CD4-positive, alpha-beta memory T cell (primary cell): ENCODE results near the gene ZNF609. TPM values are rescaled to one million over a fixed set of nuclear protein-coding genes. Genes with fewer than 3 reads are reported as not detected.
"Not testable (repeated sequence)": the region's sequence is repeated elsewhere in the genome, so short reads cannot be mapped to it uniquely, and the experiment has no call there.

Experiments
- CTCF ChIA-PET: fragments of 350-600 bp; sonication (Branson Sonifier 250); formaldehyde crosslinking; loops from one replicate; lab custom pipeline; 2021; ENCODE audit warnings: inconsistent platforms; ENCODE audit not compliant: partially characterized antibody; lab: Charles Lee
- POLR2A ChIA-PET: fragments of 350-600 bp; sonication (Branson Sonifier 250); formaldehyde crosslinking; loops from one replicate; lab custom pipeline; 2021; ENCODE audit not compliant: partially characterized antibody; lab: Charles Lee
- DNase-seq, 5 donors: peaks; one replicate each; pipeline versions ENCODE4 v3.0.0 to v3.0.0-alpha.2; 2020 to 2022; ENCODE audit warnings: mixed read lengths in 1 of 5
- H3K27ac ChIP-seq: one replicate; pipeline ENCODE4 v1.7.0; 2013; ENCODE audit warnings: low read depth, low read length
- H3K27me3 ChIP-seq: 2 replicates; pipeline ENCODE4 v1.7.0; 2013; ENCODE audit warnings: mild to moderate bottlenecking, low read length, moderate library complexity; ENCODE audit not compliant: insufficient read depth
- H3K36me3 ChIP-seq: 2 replicates; pipeline ENCODE4 v1.7.0; 2013; ENCODE audit warnings: mild to moderate bottlenecking, low read length, moderate library complexity; ENCODE audit not compliant: insufficient read depth
- H3K4me1 ChIP-seq: 2 replicates; pipeline ENCODE4 v1.7.0; 2013; ENCODE audit warnings: mild to moderate bottlenecking, low read length, moderate library complexity; ENCODE audit not compliant: insufficient read depth
- H3K4me3 ChIP-seq, 2 donors: one replicate each; pipeline ENCODE4 v1.7.0; 2013; ENCODE audit warnings: low read length in 2 of 2, mild to moderate bottlenecking in 1 of 2
- H3K9me3 ChIP-seq, 2 donors: one replicate each; pipeline ENCODE4 v1.7.0; 2013; ENCODE audit warnings: low read length in 2 of 2, control low read depth in 1 of 2; ENCODE audit not compliant: control insufficient read depth in 1 of 2
- H3K27ac Mint-ChIP-seq, 7 donors: one replicate each; pipeline ENCODE4 v1.8.0; 2020 to 2021; ENCODE audit warnings: mixed read lengths in 7 of 7, mild to moderate bottlenecking in 6 of 7, inconsistent platforms in 3 of 7, moderate library complexity in 3 of 7
- H3K27me3 Mint-ChIP-seq, 2 donors: one replicate each; pipeline ENCODE4 v1.8.0; 2020 to 2021; ENCODE audit warnings: mixed read lengths in 2 of 2
- H3K36me3 Mint-ChIP-seq, 2 donors: one replicate each; pipeline ENCODE4 v1.8.0; 2020 to 2021; ENCODE audit warnings: mixed read lengths in 2 of 2, inconsistent platforms in 1 of 2, mild to moderate bottlenecking in 1 of 2
- H3K4me1 Mint-ChIP-seq, 4 donors: one replicate each; pipeline ENCODE4 v1.8.0; 2020 to 2021; ENCODE audit warnings: mixed read lengths in 4 of 4, mild to moderate bottlenecking in 1 of 4
- H3K4me3 Mint-ChIP-seq, 8 donors: one replicate each; pipeline ENCODE4 v1.8.0; 2020 to 2021; ENCODE audit warnings: mixed read lengths in 8 of 8, mild to moderate bottlenecking in 7 of 8, moderate library complexity in 6 of 8, inconsistent platforms in 3 of 8
- H3K9me3 Mint-ChIP-seq, 8 donors: one replicate each; pipeline ENCODE4 v1.8.0; 2020 to 2021; ENCODE audit warnings: mixed read lengths in 8 of 8, mild to moderate bottlenecking in 5 of 8, inconsistent platforms in 3 of 8, moderate library complexity in 1 of 8
- intact Hi-C: fragments of 100-400 bp; cut with micrococcal nuclease; formaldehyde crosslinking; loops from one replicate; pipeline ENCODE4 v1.15.1; 2023
- polyA plus RNA-seq, 2 donors: library from polyadenylated mRNA; unstranded; fragments of 300-500 nt; fragmentation: Illumina TruSeq; gene quantifications; one replicate each; pipeline ENCODE4 v1.2.3, GENCODE V29; 2021
- total RNA-seq, 2 experiments: library from RNA; stranded (reverse); gene quantifications; one replicate each; pipeline ENCODE4 v1.2.3, GENCODE V29; 2021

Gene ZNF609
- total and polyA plus RNA-seq, 4 experiments from 2014 or later, result 1.4 to 56.9 (median 35.1) TPM

GRCh38 chr15:64643685-64644084, 183.3 kb downstream of the ZNF609 start:
- no peaks in the 10 kb centered on the region for H3K36me3 ChIP-seq
- Mint-ChIP-seq H3K36me3 (peaks cover 10 to 17% of the 10 kb centered on the region in 2 donors), H3K4me3 (no peak overlapping the region), H3K9me3 (no peaks in the 10 kb centered on the region), H3K27me3 (no peaks in the 10 kb centered on the region), H3K27ac (no peak overlapping the region), H3K4me1 (peaks cover 21 to 39% (median 32%) of the 10 kb centered on the region in 4 donors)
- H3K27ac ChIP-seq, result no peak overlapping the region
- POLR2A ChIA-PET, result interaction anchor here (0.6 to 2.7 kb wide), 4 partner anchors 8 to 47 kb away, joined by 3 to 12 read pairs (median 4); no protein-coding TSS in a partner anchor
- H3K27me3 ChIP-seq, result no peaks in the 10 kb centered on the region
- intact Hi-C loops, result no loop called here
- H3K4me1 ChIP-seq, result peaks cover 30% of the 10 kb centered on the region
- no peak for DNase-seq
- H3K9me3 ChIP-seq, result no peaks in the 10 kb centered on the region
- CTCF ChIA-PET, result interaction anchor here (2.9 to 3.2 kb wide), 2 partner anchors 9 to 10 kb away, joined by 16 to 18 read pairs; no protein-coding TSS in a partner anchor
- H3K4me3 ChIP-seq, result no peak overlapping the region

- H3K27ac ChIP-seq, DNase-seq, H3K9me3 ChIP-seq, H3K27me3 Mint-ChIP-seq, H3K4me3 Mint-ChIP-seq, H3K27me3 ChIP-seq, H3K4me3 ChIP-seq, H3K9me3 Mint-ChIP-seq, H3K27ac Mint-ChIP-seq, H3K36me3 ChIP-seq, intact Hi-C loops: not testable (repeated sequence)
- Mint-ChIP-seq H3K36me3 (peaks cover 10 to 17% of the 10 kb centered on the region in 2 donors), H3K4me1 (peaks cover 20 to 36% (median 33%) of the 10 kb centered on the region in 4 donors)
- peaks cover 29% of the 10 kb centered on the region for H3K4me1 ChIP-seq
- ChIA-PET POLR2A (interaction anchor here (0.6 to 2.7 kb wide), 4 partner anchors 9 to 178 kb away, joined by 3 to 12 read pairs (median 4); no protein-coding TSS in a partner anchor), CTCF (interaction anchor here (1.0 to 3.2 kb wide), 4 partner anchors 9 to 35 kb away, joined by 3 to 18 read pairs (median 10); no protein-coding TSS in a partner anchor)
Observed at GRCh38 chr15:64644811-64645210, 184.4 kb downstream of the ZNF609 start.

DNA sequence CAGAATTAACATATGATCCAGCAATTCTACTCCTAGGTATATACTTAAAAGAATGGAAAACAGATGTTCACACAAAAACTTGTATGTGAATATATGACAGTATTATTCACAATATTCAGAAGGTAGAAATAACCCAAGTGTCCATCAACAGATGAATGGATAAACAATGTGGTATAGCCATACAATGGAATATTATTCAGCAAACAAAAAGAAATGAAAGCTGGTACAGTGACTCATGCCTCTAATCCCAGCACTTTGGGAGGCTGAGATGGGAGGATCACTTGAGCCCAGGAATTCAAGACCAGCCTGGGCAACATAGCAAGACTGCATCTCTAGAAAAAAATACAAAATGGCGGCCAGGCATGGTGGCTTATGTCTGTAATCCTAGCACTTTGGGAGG, 185.6 kb downstream of the ZNF609 start:
- no peaks in the 10 kb centered on the region for H3K9me3 ChIP-seq
- Mint-ChIP-seq H3K27me3 (no peaks in the 10 kb centered on the region), H3K4me3 (no peak overlapping the region), H3K9me3 (no peaks in the 10 kb centered on the region), H3K4me1 (peaks cover 15 to 33% (median 29%) of the 10 kb centered on the region in 4 donors), H3K36me3 (peaks cover 5 to 17% of the 10 kb centered on the region in 2 donors), H3K27ac (no peak overlapping the region)
- POLR2A ChIA-PET, result interaction anchor here (2.7 kb wide), 1 partner anchor 11 kb away, joined by 12 read pairs; no protein-coding TSS in a partner anchor
- no peak for DNase-seq
- H3K36me3 ChIP-seq, result no peaks in the 10 kb centered on the region
- no peak overlapping the region for H3K27ac ChIP-seq
- intact Hi-C loops, result no loop called here
- H3K4me1 ChIP-seq, result peaks cover 28% of the 10 kb centered on the region
- CTCF ChIA-PET, result interaction anchor here (0.7 to 2.9 kb wide), 2 partner anchors 11 to 363 kb away, joined by 5 to 16 read pairs; no protein-coding TSS in a partner anchor
- no peaks in the 10 kb centered on the region for H3K27me3 ChIP-seq
- no peak overlapping the region for H3K4me3 ChIP-seq

DNA sequence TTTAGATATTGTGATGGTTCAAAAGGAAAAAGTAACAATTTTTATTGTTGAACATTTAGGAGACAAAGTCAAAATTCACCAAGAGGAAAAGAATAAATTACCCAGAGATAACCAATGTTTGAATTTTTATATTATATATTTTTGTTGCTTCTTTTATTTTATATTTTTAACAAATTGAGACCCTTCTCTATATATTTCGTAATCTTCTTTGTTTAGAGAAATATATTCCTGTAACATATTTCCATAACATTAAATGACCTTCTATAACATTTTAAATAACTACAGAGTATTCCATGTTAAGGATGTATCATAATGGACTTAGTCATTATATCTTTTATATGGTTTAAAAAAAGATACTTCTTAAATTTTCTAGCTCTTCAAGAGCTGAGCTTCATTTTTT, 187.0 kb downstream of the ZNF609 start:
- Mint-ChIP-seq H3K36me3 (peaks cover 5 to 17% of the 10 kb centered on the region in 2 donors), H3K27ac (no peak overlapping the region), H3K4me3 (no peak overlapping the region), H3K4me1 (peaks cover 26 to 41% (median 36%) of the 10 kb centered on the region in 4 donors), H3K27me3 (no peaks in the 10 kb centered on the region), H3K9me3 (no peaks in the 10 kb centered on the region)
- Histone ChIP-seq H3K27me3 (no peaks in the 10 kb centered on the region), H3K36me3 (no peaks in the 10 kb centered on the region), H3K4me3 (no peak overlapping the region), H3K27ac (no peak overlapping the region), H3K9me3 (no peaks in the 10 kb centered on the region), H3K4me1 (peaks cover 34% of the 10 kb centered on the region)
- intact Hi-C loops, result no loop called here
- CTCF ChIA-PET, result interaction anchor here (0.9 to 1.2 kb wide), 2 partner anchors 12 to 218 kb away, joined by 3 read pairs; no protein-coding TSS in a partner anchor
- POLR2A ChIA-PET, result interaction anchor here (0.9 to 1.0 kb wide), 2 partner anchors 13 to 216 kb away, joined by 4 to 5 read pairs; no protein-coding TSS in a partner anchor
- no peak for DNase-seq

- Mint-ChIP-seq H3K27me3 (no peaks in the 10 kb centered on the region), H3K27ac (peak overlapping the region in 6 of 7 donors; percentile 43 to 80 (median 72)), H3K9me3 (peaks cover 0 to 3% (median 0%) of the 10 kb centered on the region in 8 donors), H3K4me1 (peaks cover 27 to 46% (median 40%) of the 10 kb centered on the region in 4 donors), H3K4me3 (peak overlapping the region in 1 of 8 donors; percentile 28), H3K36me3 (peaks cover 1 to 8% of the 10 kb centered on the region in 2 donors)
- POLR2A ChIA-PET, result interaction anchor here (0.6 to 3.8 kb wide), 9 partner anchors 11 to 263 kb away, joined by 4 to 24 read pairs (median 6); partner anchors contain the start of gene TRIP4
- H3K27me3 ChIP-seq, result no peaks in the 10 kb centered on the region
- H3K27ac ChIP-seq, result peak overlapping the region; percentile 21
- no peak for DNase-seq
- CTCF ChIA-PET, result interaction anchor here (0.6 to 4.4 kb wide), 6 partner anchors 12 to 224 kb away, joined by 3 to 105 read pairs (median 4); no protein-coding TSS in a partner anchor
- H3K36me3 ChIP-seq, result no peaks in the 10 kb centered on the region
- no peaks in the 10 kb centered on the region for H3K9me3 ChIP-seq
- intact Hi-C loops, result loop anchor here (2.0 to 10.0 kb wide), 5 partner anchors 16 to 486 kb away; partner anchors contain the start of gene PPIB
- peaks cover 50% of the 10 kb centered on the region for H3K4me1 ChIP-seq
- no peak overlapping the region for H3K4me3 ChIP-seq
Observed at GRCh38 chr15:64650552-64650951, 190.2 kb downstream of the ZNF609 start.

DNA sequence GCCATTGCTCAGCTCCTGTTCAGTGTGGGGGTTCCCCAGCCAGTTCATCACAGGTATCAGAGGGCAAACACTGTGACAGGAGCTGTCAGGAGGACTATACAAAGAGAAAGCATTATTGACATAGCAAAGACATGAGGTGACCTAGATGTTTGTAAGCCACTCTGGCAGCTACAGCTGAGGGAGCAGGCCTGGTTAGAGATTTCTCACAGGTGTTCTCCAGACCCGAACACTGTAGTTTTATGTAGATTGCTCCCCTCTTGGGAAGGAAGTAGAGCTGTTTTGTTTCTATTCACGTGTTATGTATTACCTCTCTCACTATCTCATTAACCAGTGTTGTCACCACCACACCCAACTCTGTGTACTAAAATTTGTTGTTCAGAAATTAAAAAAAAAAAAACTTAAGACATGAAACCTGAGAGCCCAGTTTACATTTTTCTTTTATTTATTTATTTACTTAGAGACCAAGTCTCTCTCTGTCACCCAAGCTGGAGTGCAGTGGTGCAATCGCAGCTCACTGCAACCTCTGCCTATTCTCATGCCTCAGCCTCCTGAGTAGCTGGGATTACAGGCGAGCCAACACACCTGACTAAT, 191.3 kb downstream of the ZNF609 start:
- peaks cover 27 to 46% (median 39%) of the 10 kb centered on the region in 4 donors for H3K4me1 Mint-ChIP-seq
- intact Hi-C loops, result loop anchor here (1.0 to 10.0 kb wide), 6 partner anchors 17 to 487 kb away; partner anchors contain the start of gene PPIB

More for the DNA sequence above, 191.3 kb downstream of the ZNF609 start:
- DNase-seq, result peak; percentile 53 to 75 (median 64)
- no peaks in the 10 kb centered on the region for H3K36me3 ChIP-seq
- H3K9me3 ChIP-seq, result no peaks in the 10 kb centered on the region
- no peak overlapping the region for H3K4me3 ChIP-seq
- Mint-ChIP-seq H3K9me3 (peaks cover 0 to 3% (median 0%) of the 10 kb centered on the region in 8 donors), H3K27ac (peak overlapping the region; percentile 77 to 94 (median 93)), H3K4me3 (peak overlapping the region in 7 of 8 donors; percentile 57 to 89 (median 75)), H3K36me3 (peaks cover 3 to 4% of the 10 kb centered on the region in 2 donors), H3K27me3 (no peaks in the 10 kb centered on the region)
- POLR2A ChIA-PET, result interaction anchor here (0.9 to 3.8 kb wide), 13 partner anchors 12 to 264 kb away, joined by 3 to 24 read pairs (median 5); partner anchors contain the start of genes TRIP4 and ZNF609
- H3K27me3 ChIP-seq, result no peaks in the 10 kb centered on the region
- CTCF ChIA-PET, result interaction anchor here (0.6 to 4.4 kb wide), 19 partner anchors 11 to 265 kb away, joined by 3 to 105 read pairs (median 4); partner anchors contain the start of gene TRIP4
- peaks cover 50% of the 10 kb centered on the region for H3K4me1 ChIP-seq
- peak overlapping the region; percentile 44 for H3K27ac ChIP-seq
